ENCODE measurements around the gene KRT9. TPM values are rescaled to one million over a fixed set of nuclear protein-coding genes. Genes with fewer than 3 reads are reported as not detected.
"Not testable (repeated sequence)": the region's sequence is repeated elsewhere in the genome, so short reads cannot be mapped to it uniquely, and the experiment has no call there.

KRT9 gene
- total RNA-seq, 5 donors from 2014 or later (not counting 1 experiment from before 2014, with no cell fraction given): not detected

DNA sequence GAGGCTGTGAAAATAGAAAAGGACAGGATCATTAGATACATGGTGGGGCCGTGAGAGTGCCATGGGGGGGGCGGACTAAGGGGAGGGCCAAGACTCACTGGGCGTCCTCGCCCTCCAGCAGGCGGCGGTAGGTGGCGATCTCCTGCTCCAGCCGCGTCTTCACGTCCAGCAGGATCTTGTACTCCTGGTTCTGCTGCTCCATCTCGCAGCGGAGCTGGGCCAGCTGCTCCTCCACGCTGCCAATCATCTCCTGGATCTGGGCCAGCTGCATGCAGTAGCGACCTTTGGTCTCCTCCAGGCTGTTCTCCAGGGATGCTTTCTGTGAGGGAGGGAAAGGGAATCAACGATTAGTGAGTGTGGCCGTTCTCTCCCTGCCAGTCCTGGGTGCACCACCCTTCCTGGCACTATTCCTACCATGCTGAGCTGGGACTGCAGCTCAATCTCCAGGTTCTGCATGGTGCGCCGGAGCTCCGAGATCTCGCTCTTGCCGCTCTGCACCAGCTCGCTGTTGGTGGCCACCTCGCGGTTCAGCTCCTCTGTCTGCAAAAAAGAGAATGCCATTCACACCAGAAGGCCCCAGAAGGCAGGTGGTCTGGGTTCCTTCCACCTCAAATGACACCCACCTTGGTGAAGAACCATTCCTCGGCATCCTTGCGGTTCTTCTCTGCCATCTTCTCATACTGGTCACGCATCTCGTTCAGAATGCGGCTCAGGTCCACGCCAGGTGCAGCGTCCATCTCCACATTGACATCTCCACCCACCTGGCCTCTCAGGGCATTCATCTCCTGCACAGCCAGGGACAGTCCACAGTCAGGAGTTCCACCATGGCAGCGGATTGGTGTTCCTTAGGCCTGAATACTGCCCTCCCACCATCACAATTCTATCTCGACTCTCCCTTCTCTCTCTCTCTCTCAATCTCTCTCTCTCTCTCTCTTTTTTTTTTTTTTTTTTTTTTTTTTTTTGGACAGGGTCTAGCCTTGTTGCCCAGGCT lies 11.6 kb upstream of the KRT9 start:
- Mint-ChIP-seq H3K9me3 (no peaks in the 10 kb centered on the region), H3K27me3 (peaks cover 27 to 63% of the 10 kb centered on the region in 2 donors), H3K36me3 (no peaks in the 10 kb centered on the region), H3K27ac (no peak overlapping the region), H3K4me1 (no peaks in the 10 kb centered on the region), H3K4me3 (no peak overlapping the region)
- no peak overlapping the region for H3K4me3 ChIP-seq (ENCODE audit: control insufficient read depth in 1 of 2, extremely low read depth in 1 of 2, low read length in 1 of 2)
- H3K27me3 ChIP-seq (replicated peaks in 1 of 2; ENCODE audit: control insufficient read depth in 2 of 2, extremely low read depth in 1 of 2, insufficient read depth in 2 of 2, low read length in 1 of 2): peaks cover 3 to 47% of the 10 kb centered on the region in 2 experiments
- WGBS (ENCODE audit: insufficient coverage): 90% methylated on average over 24 of the region's 33 CpGs
- ChIA-PET CTCF (interaction anchor here in 1 of 2 donors (0.6 kb wide), 1 partner anchor 1070 kb away, joined by 5 read pairs; no protein-coding TSS in a partner anchor), POLR2A (no interaction called here)
- H3K9me3 ChIP-seq: no peaks in the 10 kb centered on the region
- H3K36me3 ChIP-seq (ENCODE audit: control insufficient read depth in 2 of 2, extremely low read depth in 1 of 2, insufficient read depth in 1 of 2, low read length in 1 of 2): no peaks in the 10 kb centered on the region
- ATAC-seq (replicated peaks in 1 of 4) (no peak), DNase-seq (no peak)
- no peak overlapping the region for H3K27ac ChIP-seq (ENCODE audit: low read length)
- no peaks in the 10 kb centered on the region for H3K4me1 ChIP-seq (ENCODE audit: control insufficient read depth in 1 of 2, extremely low read depth in 1 of 2, insufficient read depth in 2 of 2, low read length in 2 of 2)

- H3K9me3 Mint-ChIP-seq; POLR2A ChIA-PET; H3K36me3 ChIP-seq (ENCODE audit: control insufficient read depth in 2 of 2, extremely low read depth in 1 of 2, insufficient read depth in 1 of 2, low read length in 1 of 2); ATAC-seq (replicated peaks in 1 of 4); H3K4me3 ChIP-seq (ENCODE audit: control insufficient read depth in 1 of 2, extremely low read depth in 1 of 2, low read length in 1 of 2); H3K4me1 Mint-ChIP-seq; H3K36me3 Mint-ChIP-seq; H3K27ac ChIP-seq (ENCODE audit: low read length); H3K9me3 ChIP-seq; H3K4me1 ChIP-seq (ENCODE audit: control insufficient read depth in 1 of 2, extremely low read depth in 1 of 2, insufficient read depth in 2 of 2, low read length in 2 of 2); CTCF ChIA-PET; DNase-seq; H3K4me3 Mint-ChIP-seq; H3K27ac Mint-ChIP-seq: not testable (repeated sequence)
- H3K27me3 Mint-ChIP-seq: peaks cover 36 to 68% of the 10 kb centered on the region in 2 donors
- peaks cover 3 to 52% of the 10 kb centered on the region in 2 experiments for H3K27me3 ChIP-seq (replicated peaks in 1 of 2; ENCODE audit: control insufficient read depth in 2 of 2, extremely low read depth in 1 of 2, insufficient read depth in 2 of 2, low read length in 1 of 2)
- 83% methylated on average over 2 of the region's 13 CpGs for WGBS (ENCODE audit: insufficient coverage)
Measured at GRCh38 chr17:41582061-41582968, 10.5 kb upstream of the KRT9 start.

DNA sequence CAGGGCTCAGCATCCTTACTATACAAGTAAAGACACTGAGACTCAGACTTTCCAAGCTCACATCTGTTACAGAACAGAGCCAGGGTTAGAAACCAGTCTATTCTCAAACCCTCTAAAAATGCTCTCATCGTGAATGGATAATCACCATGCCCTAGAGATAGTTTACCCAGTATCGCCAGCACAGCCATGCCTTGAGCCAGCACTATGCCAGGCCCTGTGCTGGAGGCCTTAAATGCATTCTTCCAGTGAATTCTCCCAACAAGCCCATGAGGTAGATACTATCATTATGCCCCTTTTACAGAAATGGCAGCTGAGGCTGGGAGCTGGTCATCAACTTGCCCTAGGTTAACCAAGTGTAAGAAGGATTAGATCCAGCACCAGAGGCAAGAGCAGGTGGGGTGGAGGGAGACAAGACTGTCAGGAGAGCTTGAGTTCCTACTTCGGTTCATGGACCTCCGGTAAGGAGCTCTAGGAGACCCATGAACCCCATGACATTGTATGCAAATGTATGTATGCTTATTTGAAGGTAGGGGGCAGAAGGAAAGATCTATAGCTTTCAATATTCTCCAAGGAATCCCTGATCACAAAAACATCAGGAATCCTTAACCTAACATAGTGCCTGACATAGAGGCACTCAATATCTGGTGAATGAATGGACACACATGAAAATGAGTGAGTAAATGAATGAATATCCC lies 9.7 kb upstream of the KRT9 start:
- H3K9me3 Mint-ChIP-seq: no peaks in the 10 kb centered on the region

GRCh38 chr17:41580687-41581365 lies 9.0 kb upstream of the KRT9 start:
- POLR2A ChIA-PET: no interaction called here
- Mint-ChIP-seq H3K4me1 (no peaks in the 10 kb centered on the region), H3K4me3 (no peak overlapping the region), H3K27ac (no peak overlapping the region), H3K36me3 (no peaks in the 10 kb centered on the region), H3K27me3 (peaks cover 44 to 71% of the 10 kb centered on the region in 2 donors), H3K9me3 (no peaks in the 10 kb centered on the region)
- 36% methylated on average over 1 of the region's 1 CpG for WGBS (ENCODE audit: insufficient coverage)
- H3K27ac ChIP-seq (ENCODE audit: low read length): no peak overlapping the region
- H3K4me1 ChIP-seq (ENCODE audit: control insufficient read depth in 1 of 2, extremely low read depth in 1 of 2, insufficient read depth in 2 of 2, low read length in 2 of 2): no peaks in the 10 kb centered on the region
- CTCF ChIA-PET: no interaction called here
- no peak overlapping the region for H3K4me3 ChIP-seq (ENCODE audit: control insufficient read depth in 1 of 2, extremely low read depth in 1 of 2, low read length in 1 of 2)
- H3K36me3 ChIP-seq (ENCODE audit: control insufficient read depth in 2 of 2, extremely low read depth in 1 of 2, insufficient read depth in 1 of 2, low read length in 1 of 2): no peaks in the 10 kb centered on the region
- ATAC-seq (replicated peaks in 1 of 4): no peak
- H3K27me3 ChIP-seq (replicated peaks in 1 of 2; ENCODE audit: control insufficient read depth in 2 of 2, extremely low read depth in 1 of 2, insufficient read depth in 2 of 2, low read length in 1 of 2): peaks cover 3 to 63% of the 10 kb centered on the region in 2 experiments
- H3K9me3 ChIP-seq: no peaks in the 10 kb centered on the region
- DNase-seq: no peak

More for the DNA sequence above, 9.7 kb upstream of the KRT9 start:
- no peak overlapping the region for H3K27ac Mint-ChIP-seq
- peaks cover 3 to 56% of the 10 kb centered on the region in 2 experiments for H3K27me3 ChIP-seq (replicated peaks in 1 of 2; ENCODE audit: control insufficient read depth in 2 of 2, extremely low read depth in 1 of 2, insufficient read depth in 2 of 2, low read length in 1 of 2)
- no peaks in the 10 kb centered on the region for H3K4me1 ChIP-seq (ENCODE audit: control insufficient read depth in 1 of 2, extremely low read depth in 1 of 2, insufficient read depth in 2 of 2, low read length in 2 of 2)
- H3K9me3 ChIP-seq: no peaks in the 10 kb centered on the region
- no peak overlapping the region for H3K4me3 ChIP-seq (ENCODE audit: control insufficient read depth in 1 of 2, extremely low read depth in 1 of 2, low read length in 1 of 2)
- H3K27me3 Mint-ChIP-seq: peaks cover 40 to 67% of the 10 kb centered on the region in 2 donors
- ChIA-PET CTCF (no interaction called here), POLR2A (no interaction called here)
- H3K4me1 Mint-ChIP-seq: no peaks in the 10 kb centered on the region
- ATAC-seq (replicated peaks in 1 of 4) (no peak), DNase-seq (no peak)
- WGBS (ENCODE audit: insufficient coverage): 82% methylated on average over 2 of the region's 4 CpGs
- no peak overlapping the region for H3K4me3 Mint-ChIP-seq
- H3K27ac ChIP-seq (ENCODE audit: low read length): no peak overlapping the region
- no peaks in the 10 kb centered on the region for H3K36me3 Mint-ChIP-seq
- H3K36me3 ChIP-seq (ENCODE audit: control insufficient read depth in 2 of 2, extremely low read depth in 1 of 2, insufficient read depth in 1 of 2, low read length in 1 of 2): no peaks in the 10 kb centered on the region

DNA sequence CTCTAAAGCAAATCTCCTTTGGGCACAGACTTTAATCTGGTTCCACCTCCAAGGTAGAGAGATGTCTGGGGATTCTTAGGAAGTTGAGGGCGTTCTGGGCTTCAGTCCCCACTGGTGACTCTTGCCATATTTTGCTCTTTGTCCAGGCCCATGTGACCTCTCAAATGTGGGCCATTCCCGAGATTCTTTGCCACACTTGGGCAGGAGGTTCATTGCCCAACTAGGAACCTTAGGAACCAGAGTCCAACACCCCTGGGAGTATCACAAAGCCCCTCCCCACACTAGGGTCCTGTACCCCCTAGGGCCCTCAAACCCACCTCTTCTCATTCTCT lies 8.4 kb upstream of the KRT9 start:
- Mint-ChIP-seq H3K27me3 (peaks cover 44 to 71% of the 10 kb centered on the region in 2 donors), H3K4me1 (no peaks in the 10 kb centered on the region), H3K27ac (no peak overlapping the region), H3K36me3 (no peaks in the 10 kb centered on the region), H3K9me3 (no peaks in the 10 kb centered on the region), H3K4me3 (no peak overlapping the region)
- Histone ChIP-seq H3K27me3 (replicated peaks in 1 of 2; ENCODE audit: control insufficient read depth in 2 of 2, extremely low read depth in 1 of 2, insufficient read depth in 2 of 2, low read length in 1 of 2) (peaks cover 3 to 64% of the 10 kb centered on the region in 2 experiments), H3K9me3 (no peaks in the 10 kb centered on the region), H3K27ac (ENCODE audit: low read length) (no peak overlapping the region), H3K4me1 (ENCODE audit: control insufficient read depth in 1 of 2, extremely low read depth in 1 of 2, insufficient read depth in 2 of 2, low read length in 2 of 2) (no peaks in the 10 kb centered on the region), H3K4me3 (ENCODE audit: control insufficient read depth in 1 of 2, extremely low read depth in 1 of 2, low read length in 1 of 2) (no peak overlapping the region), H3K36me3 (ENCODE audit: control insufficient read depth in 2 of 2, extremely low read depth in 1 of 2, insufficient read depth in 1 of 2, low read length in 1 of 2) (no peaks in the 10 kb centered on the region)
- ChIA-PET CTCF (no interaction called here), POLR2A (no interaction called here)
- DNase-seq (no peak), ATAC-seq (replicated peaks in 1 of 4) (no peak)
- 58% methylated on average over 2 of the region's 2 CpGs for WGBS (ENCODE audit: insufficient coverage)

Measured in T-cell (primary cell).